H1 (cell line): ENCODE measurements around the gene INPP4B.

ENCODE experiments used
- BACH1 ChIP-seq: IDR thresholded peaks from 2 replicates; pipeline ENCODE4 v1.6.1; 2012; ENCODE audit warnings: low read length, improper control_type of control experiment
- BCL11A ChIP-seq, 2 experiments: IDR thresholded peaks; one replicate each; pipeline ENCODE4 v1.6.1; 2011; ENCODE audit warnings: low read depth in 2 of 2, low read length in 2 of 2, mild to moderate bottlenecking in 2 of 2
- EGR1 ChIP-seq: IDR thresholded peaks from 2 replicates; pipeline ENCODE4 v1.6.1; 2011; ENCODE audit warnings: low read depth, low read length, borderline replicate concordance
- EP300 ChIP-seq, 2 experiments: IDR thresholded peaks; 1 replicate in 1 of 2; 2 replicates in 1 of 2; pipeline ENCODE4 v1.6.1; 2011 to 2012; ENCODE audit warnings: low read depth in 2 of 2, low read length in 2 of 2, mild to moderate bottlenecking in 2 of 2, borderline replicate concordance in 1 of 2, inconsistent platforms in 1 of 2, moderate library complexity in 1 of 2
- GABPA ChIP-seq: IDR thresholded peaks from 2 replicates; pipeline ENCODE4 v1.6.1; 2011; ENCODE audit warnings: mild to moderate bottlenecking, low read length, moderate library complexity, borderline replicate concordance; ENCODE audit not compliant: insufficient read depth
- MAFK ChIP-seq: IDR thresholded peaks from 2 replicates; pipeline ENCODE4 v1.6.1; 2012; ENCODE audit warnings: low read depth, mild to moderate bottlenecking, improper control_type of control experiment, low read length
- PHF8 ChIP-seq: fragments of 200-600 bp; sonication (generic); conservative IDR thresholded peaks from 2 replicates; pipeline ENCODE4 v1.7.1; 2012; ENCODE audit warnings: low read depth, mild to moderate bottlenecking, inconsistent platforms, low read length, moderate library complexity
- RNF2 ChIP-seq: fragments of 200-900, 300-1000 bp; sonication (generic); IDR thresholded peaks from 2 replicates; pipeline ENCODE4 v1.7.1; 2016; ENCODE audit warnings: borderline replicate concordance, low read depth, mild to moderate bottlenecking, antibody characterized with exemption, low read length; ENCODE audit not compliant: poor library complexity, severe bottlenecking; ENCODE audit errors: missing control alignments
- RXRA ChIP-seq: IDR thresholded peaks from 2 replicates; pipeline ENCODE4 v1.6.1; 2011; ENCODE audit warnings: low read depth, mild to moderate bottlenecking, low read length, moderate library complexity; ENCODE audit not compliant: insufficient read depth
- TBP ChIP-seq: IDR thresholded peaks from 2 replicates; pipeline ENCODE4 v1.6.1; 2011; ENCODE audit warnings: low read depth, low read length, improper control_type of control experiment
- TEAD4 ChIP-seq: IDR thresholded peaks from 2 replicates; pipeline ENCODE4 v1.6.1; 2012; ENCODE audit warnings: low read depth, low read length, inconsistent platforms, mixed read lengths
- TF ChIP-seq, protein P1 (sequence below): IDR thresholded peaks from 2 replicates; pipeline ENCODE4 v1.6.1; 2012; ENCODE audit warnings: inconsistent platforms
- TF ChIP-seq, protein P2 (sequence below), 3 experiments: IDR thresholded peaks; 1 replicate in 2 of 3; 2 replicates in 1 of 3; pipeline versions ENCODE4 v1.5.1 to v1.6.1; 2011; ENCODE audit warnings: low read length in 3 of 3, mild to moderate bottlenecking in 3 of 3, inconsistent platforms in 2 of 3, low read depth in 1 of 3, moderate library complexity in 1 of 3; ENCODE audit not compliant: insufficient read depth in 1 of 3; ENCODE audit errors: control extremely low read depth in 1 of 3
- TF ChIP-seq, protein P3 (sequence below): IDR thresholded peaks from 2 replicates; pipeline ENCODE4 v1.6.1; 2012; ENCODE audit warnings: inconsistent platforms

DNA sequence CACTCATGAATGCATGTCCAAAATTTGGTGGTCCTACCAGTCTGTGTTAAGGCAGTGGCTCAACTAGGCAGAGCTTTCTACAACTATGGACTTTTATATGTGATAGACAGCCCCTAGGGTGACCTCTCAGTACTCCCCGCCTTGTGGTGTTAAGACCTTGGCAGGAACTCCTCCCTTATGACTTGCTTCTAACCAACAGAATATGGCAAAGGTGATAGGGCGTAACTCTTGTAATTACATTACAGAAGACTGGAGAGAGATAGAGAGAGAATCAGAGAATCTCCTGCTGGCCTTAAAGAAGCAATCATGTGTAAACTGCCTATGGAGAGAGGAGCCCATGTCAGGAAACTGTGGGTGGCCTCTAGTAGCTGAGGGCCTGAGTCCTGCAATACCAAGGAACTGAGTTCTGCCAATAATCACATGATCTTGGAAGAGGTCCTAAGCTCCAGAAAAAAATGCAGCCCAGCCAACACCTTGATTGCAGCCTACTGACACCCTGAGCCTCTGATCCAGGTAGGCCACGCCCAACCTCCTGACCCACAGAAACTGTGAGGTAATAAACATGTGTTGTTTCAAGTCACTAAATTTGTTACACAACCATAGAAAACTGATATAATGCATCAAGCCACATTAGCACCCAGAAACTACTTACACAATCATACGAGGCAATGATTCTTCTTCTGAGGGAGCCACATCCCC lies 68.9 kb downstream of the INPP4B start:
- TF ChIP-seq RNF2 (no peak), RXRA (no peak), TEAD4 (no peak), EP300 (IDR thresholded peaks at IDR 0.05; ENCODE audit: borderline replicate concordance in 1 of 2, low read depth in 2 of 2, low read length in 2 of 2) (no peak), PHF8 (no peak), BCL11A (IDR thresholded peaks at IDR 0.05; ENCODE audit: low read depth in 2 of 2, low read length in 2 of 2) (no peak), MAFK (no peak), GABPA (no peak), EGR1 (no peak), BACH1 (no peak), TBP (no peak)
- TF ChIP-seq, protein P1, sequence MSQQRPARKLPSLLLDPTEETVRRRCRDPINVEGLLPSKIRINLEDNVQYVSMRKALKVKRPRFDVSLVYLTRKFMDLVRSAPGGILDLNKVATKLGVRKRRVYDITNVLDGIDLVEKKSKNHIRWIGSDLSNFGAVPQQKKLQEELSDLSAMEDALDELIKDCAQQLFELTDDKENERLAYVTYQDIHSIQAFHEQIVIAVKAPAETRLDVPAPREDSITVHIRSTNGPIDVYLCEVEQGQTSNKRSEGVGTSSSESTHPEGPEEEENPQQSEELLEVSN = no peak
- TF ChIP-seq, protein P2, sequence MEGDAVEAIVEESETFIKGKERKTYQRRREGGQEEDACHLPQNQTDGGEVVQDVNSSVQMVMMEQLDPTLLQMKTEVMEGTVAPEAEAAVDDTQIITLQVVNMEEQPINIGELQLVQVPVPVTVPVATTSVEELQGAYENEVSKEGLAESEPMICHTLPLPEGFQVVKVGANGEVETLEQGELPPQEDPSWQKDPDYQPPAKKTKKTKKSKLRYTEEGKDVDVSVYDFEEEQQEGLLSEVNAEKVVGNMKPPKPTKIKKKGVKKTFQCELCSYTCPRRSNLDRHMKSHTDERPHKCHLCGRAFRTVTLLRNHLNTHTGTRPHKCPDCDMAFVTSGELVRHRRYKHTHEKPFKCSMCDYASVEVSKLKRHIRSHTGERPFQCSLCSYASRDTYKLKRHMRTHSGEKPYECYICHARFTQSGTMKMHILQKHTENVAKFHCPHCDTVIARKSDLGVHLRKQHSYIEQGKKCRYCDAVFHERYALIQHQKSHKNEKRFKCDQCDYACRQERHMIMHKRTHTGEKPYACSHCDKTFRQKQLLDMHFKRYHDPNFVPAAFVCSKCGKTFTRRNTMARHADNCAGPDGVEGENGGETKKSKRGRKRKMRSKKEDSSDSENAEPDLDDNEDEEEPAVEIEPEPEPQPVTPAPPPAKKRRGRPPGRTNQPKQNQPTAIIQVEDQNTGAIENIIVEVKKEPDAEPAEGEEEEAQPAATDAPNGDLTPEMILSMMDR (IDR thresholded peaks at IDR 0.05; ENCODE audit: control extremely low read depth in 1 of 3, insufficient read depth in 1 of 3, low read depth in 1 of 3, low read length in 3 of 3) = no peak
- TF ChIP-seq, protein P3, sequence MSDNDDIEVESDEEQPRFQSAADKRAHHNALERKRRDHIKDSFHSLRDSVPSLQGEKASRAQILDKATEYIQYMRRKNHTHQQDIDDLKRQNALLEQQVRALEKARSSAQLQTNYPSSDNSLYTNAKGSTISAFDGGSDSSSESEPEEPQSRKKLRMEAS = no peak
